ENCODE data around the gene RAMP3.
"Not testable (repeated sequence)": the region's sequence is repeated elsewhere in the genome, so short reads cannot be mapped to it uniquely, and the experiment has no call there.

The RAMP3 gene

GRCh38 chr7:45132708-45133320, 24.8 kb upstream of the RAMP3 start:
- DNase-seq: no peak

DNA sequence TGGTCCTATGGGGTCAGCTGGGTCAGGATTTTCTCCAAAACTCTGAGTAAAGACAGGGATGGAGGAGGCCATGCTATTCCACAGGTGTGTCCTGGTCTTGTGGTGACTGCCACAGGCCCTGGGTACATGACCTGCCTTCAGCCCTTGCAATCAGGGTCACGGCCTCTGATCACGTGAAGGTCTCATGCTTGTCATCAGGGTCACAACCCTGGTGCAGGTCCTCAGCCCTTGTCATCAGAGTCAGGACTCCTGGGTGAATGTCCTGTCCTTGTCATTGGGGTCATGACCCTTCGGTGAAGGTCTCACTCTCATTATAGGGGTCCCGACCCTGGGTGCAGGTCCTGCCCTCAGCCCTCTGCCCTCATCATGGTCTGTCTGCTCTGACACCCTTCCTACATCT, 24.2 kb upstream of the RAMP3 start:
- no peak for DNase-seq

GRCh38 chr7:45133877-45134276, 23.7 kb upstream of the RAMP3 start:
- no peak for DNase-seq

DNA sequence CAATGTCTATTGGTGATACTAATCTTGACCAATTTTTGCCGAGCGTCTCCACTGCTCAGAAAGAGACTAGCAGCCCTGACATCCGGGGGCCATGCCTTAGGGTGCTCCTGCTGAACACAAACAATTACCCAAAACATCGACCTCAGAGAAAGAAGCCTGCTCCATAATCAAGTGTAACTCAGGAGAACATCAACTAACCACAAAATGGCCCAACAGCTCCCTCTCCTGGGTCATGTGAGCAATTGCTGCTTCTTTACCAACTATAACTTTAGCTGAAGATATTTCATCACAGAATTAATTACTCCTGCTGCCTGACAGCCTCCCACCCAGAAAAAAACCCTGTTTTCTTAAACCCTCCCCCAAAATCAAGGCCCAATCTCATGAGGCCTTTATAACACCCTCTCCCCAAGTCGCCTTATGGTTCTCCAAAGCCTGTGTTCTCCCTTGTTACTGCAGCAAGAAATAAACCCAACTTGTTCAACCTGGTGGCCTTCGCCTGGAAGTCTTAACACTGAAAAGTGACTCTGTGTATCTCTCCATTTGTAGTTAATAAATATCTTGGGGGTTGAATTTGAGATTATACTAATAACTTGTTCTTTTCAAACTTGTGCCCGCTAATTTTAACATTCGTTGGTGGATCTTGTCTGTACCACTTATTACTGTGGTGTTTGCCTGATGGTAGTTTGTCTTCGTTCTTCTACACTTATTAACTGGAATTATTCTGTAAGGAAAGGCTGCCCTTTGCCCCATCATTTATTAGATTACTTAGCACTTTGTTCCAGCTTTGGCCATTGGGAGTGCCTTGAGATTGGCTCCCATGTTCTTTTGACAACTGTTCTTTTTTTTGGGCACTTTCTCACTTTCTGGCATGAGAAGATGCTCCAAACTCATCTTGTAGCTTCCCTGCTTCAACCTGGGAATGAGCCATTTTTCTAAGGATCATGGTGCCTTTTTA, 21.2 kb upstream of the RAMP3 start:
- DNase-seq: peak; percentile 63

DNA sequence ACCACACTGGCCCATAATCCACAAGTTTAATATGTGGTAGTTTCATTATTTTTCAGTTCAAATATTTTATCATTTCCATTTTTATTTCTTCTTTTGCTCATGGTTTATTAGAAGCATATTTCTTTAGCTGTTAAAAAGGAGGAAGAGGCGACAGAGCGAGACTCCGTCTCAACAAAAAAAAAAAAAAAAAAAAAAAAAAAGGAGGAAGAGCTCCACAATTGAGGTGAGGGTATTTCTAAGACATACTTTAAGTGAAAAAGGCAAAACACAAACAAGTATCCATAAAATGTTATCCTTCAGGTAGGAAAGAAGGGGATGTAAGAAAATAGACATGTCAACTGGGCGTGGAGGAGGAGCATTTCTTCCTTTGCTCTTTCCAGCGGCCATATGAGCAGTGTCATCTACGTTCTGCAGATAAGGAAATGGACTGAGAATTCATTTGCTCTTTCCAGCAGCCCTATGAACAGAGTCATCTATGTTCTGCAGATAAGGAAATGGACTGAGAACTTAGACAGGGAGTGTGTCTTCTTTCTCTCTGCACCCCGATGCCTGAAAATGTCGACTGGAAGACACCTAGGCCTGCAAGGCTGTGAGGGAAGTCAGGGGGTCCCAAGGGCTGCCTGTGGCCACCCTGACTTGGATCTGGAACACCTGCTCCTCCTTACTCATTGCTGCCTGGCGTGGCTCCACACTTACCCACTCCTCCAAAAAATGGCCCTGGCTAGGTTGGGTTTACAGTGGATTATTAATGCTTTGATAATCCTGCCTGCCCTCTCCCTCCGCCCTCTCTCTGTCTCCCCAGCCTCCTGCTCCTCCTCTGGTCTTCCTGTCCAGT, 18.9 kb upstream of the RAMP3 start:
- no peak for DNase-seq

DNA sequence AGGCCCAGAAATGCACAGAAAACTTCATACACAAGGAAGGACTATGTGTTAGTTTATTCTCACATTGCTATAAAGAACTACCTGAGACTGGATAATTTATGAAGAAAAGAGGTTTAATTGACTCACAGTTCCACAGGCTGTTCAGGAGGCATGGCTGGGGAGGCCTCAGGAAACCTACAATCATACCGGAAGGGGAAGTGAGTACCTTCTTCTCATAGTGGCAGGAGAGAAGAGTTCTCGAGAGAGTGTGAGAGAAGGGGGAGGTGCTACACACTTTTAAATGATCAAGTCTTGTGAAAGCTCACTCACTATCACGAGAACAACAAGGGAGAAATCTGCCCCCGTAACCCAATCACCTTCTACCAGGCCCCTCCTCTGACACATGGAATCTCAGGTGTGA, 16.8 kb upstream of the RAMP3 start:
- no peak for DNase-seq

DNA sequence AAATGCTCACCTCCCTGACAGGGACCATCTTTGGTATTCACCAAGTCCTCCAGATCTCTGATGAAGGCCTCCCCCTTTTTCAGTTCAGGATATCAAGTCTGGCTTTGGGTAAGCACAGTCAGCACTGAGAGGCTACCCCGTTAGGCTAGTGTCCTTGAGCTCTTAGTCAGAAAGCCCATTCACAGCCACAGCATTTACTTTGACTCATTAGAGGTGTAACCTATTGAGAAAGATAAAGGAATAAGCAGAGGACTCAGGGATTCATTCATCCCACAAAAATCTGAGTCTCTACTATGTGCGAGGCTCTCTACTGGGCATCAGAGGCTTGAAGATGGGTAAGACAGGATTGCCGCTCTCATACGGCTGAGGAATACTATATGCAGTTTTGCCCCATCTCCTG, 14.0 kb upstream of the RAMP3 start:
- DNase-seq: peak; percentile 13

- DNase-seq: no peak
Observed at GRCh38 chr7:45145881-45146280, 11.7 kb upstream of the RAMP3 start.

- DNase-seq: no peak
Observed at GRCh38 chr7:45146531-45147379, 10.8 kb upstream of the RAMP3 start.

GRCh38 chr7:45147858-45148652, 9.5 kb upstream of the RAMP3 start:
- DNase-seq: no peak

DNA sequence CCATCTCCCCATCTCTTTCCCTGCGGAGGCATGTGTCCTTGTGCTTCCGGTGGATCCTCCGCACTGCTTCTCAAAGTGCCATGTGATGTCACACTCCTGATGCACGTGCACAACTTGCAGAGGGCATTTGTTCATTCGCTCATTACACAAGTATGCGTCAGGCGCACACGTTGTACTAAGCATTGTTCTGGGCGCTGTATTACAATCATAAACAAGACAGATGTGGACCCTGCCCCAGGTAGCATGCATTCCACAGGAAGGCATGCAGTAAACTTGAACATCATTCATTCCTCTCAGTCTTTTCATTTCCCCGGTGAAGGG, 9.0 kb upstream of the RAMP3 start:
- DNase-seq: no peak

GRCh38 chr7:45149606-45150005, 8.0 kb upstream of the RAMP3 start:
- DNase-seq: no peak

- DNase-seq: no peak
Observed at GRCh38 chr7:45150199-45150598, 7.4 kb upstream of the RAMP3 start.

DNA sequence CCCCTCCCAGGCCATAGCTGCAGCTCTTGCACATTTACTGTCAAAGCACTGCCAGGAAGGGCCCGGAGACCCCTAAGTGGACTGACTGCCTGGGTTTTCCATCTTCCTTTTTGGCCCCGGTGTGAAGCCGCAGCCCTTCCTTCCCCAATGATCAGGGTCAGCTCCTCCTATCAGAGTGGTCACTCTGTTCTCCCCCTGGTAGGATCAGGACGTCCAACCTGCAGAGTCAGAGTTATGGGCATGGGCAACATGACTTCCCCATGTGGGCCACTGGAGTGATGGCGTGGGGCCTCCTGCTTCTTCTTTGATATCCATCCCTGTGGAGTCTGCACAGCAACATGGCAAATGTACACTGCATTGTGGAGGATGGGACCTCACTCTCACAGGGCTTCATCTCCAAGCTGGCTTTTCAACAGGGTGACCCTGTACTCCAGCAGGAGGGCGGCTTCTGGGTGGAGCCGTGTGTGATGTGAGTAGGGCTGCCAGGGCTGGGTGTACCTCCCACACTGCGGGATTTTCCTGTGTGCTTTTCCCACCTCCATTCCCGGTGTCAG, 6.4 kb upstream of the RAMP3 start:
- DNase-seq: no peak

GRCh38 chr7:45151967-45152366, 5.6 kb upstream of the RAMP3 start:
- DNase-seq: no peak

DNA sequence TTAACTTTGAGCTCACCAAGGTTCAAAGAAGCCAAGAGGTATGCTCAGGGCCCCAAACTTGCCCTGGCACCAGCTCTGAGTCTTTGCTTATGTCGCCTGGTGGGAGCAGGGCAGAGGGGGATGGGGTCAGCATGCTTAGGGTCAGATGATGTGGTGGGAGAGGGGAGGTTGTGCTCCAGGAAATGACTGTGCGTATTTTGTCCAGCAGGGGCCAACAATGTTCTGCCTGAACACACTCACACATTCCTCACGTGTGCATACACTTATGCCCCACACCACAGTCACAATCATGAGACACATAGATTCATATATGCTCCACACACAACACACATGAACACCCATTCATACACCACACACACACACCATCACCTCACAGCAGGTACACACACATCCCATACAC, 4.4 kb upstream of the RAMP3 start:
- DNase-seq: no peak

DNA sequence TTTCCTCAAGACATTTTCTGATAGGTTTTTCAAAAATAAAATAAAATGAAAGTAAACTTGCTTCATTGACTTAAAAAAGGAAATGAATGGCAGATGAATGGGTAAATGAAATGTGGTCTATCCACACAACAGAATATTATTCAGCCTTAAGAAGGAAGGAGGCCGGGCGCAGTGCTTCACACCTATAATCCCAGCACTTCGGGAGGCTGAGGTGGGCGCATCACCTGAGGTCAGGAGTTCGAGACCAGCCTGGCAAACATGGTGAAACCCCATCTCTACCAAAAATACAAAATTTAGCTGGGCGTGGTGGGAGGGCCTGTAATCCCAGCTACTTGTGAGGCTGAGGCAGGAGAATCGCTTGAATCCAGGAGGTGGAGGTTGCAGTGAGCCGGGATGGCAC, 3.7 kb upstream of the RAMP3 start:
- not testable (repeated sequence) for DNase-seq

DNA sequence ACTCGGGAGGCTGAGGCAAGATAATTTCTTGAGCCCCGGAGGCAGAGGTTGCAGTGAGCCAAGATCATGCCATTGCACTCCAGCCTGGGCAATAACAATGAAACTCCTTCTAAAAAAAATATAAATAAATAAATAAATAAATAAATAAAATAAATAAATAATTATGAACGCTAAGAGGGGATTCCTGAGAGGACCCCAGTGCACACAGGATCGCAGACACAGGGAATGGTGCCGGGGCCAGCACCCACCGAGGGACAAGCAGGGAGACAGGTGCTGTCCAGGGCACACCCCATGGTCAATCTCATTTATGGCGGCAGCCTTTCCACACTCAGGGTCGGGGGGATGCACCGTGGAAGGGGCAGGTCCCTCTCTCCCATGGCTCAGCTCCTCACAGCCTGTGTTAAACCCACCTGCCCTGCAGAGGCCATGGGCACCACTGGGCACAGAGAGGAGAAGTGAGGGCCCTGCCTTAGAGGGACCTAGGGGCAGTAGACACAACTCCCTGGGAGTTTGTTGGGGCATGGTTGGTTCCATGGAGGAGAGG, 2.2 kb upstream of the RAMP3 start:
- no peak for DNase-seq

DNA sequence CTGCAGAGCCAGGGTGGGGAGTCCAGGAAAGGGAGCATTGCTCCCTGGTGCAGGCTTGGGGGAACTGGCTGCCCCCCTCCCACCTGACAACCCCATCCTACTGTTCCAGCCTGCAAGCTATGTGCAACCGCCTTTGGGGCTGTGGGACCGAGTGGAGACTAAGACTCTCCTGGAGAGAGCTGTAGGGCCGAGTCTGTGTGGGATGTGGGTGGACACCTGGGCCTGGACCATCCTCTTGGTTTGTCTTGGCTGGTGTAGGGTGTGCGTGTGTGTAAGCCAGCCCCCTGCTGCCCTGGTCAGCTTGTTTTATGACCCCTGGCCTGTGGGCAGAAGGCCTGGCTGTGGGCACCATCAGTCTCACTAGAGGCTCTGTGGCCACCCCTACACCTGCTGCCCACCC, 1.6 kb upstream of the RAMP3 start:
- no peak for DNase-seq

- DNase-seq: no peak
Observed at GRCh38 chr7:45156516-45157272, 897 bp upstream of the RAMP3 start.
